GM19397 (cell line): ENCODE data around the gene IGSF9.

Experiments
- ATAC-seq: cut with Tn5 transposase; IDR thresholded peaks from one replicate; pipeline ENCODE4 v1.9.1; 2021; ENCODE audit warnings: mild to moderate bottlenecking, moderate library complexity; ENCODE audit not compliant: unreplicated experiment

Gene IGSF9, protein sequence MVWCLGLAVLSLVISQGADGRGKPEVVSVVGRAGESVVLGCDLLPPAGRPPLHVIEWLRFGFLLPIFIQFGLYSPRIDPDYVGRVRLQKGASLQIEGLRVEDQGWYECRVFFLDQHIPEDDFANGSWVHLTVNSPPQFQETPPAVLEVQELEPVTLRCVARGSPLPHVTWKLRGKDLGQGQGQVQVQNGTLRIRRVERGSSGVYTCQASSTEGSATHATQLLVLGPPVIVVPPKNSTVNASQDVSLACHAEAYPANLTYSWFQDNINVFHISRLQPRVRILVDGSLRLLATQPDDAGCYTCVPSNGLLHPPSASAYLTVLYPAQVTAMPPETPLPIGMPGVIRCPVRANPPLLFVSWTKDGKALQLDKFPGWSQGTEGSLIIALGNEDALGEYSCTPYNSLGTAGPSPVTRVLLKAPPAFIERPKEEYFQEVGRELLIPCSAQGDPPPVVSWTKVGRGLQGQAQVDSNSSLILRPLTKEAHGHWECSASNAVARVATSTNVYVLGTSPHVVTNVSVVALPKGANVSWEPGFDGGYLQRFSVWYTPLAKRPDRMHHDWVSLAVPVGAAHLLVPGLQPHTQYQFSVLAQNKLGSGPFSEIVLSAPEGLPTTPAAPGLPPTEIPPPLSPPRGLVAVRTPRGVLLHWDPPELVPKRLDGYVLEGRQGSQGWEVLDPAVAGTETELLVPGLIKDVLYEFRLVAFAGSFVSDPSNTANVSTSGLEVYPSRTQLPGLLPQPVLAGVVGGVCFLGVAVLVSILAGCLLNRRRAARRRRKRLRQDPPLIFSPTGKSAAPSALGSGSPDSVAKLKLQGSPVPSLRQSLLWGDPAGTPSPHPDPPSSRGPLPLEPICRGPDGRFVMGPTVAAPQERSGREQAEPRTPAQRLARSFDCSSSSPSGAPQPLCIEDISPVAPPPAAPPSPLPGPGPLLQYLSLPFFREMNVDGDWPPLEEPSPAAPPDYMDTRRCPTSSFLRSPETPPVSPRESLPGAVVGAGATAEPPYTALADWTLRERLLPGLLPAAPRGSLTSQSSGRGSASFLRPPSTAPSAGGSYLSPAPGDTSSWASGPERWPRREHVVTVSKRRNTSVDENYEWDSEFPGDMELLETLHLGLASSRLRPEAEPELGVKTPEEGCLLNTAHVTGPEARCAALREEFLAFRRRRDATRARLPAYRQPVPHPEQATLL

GRCh38 chr1:159945483-159946241 lies at the start of gene IGSF9:
IGSF9 (minus strand) TSS chr1:159945613; CDS start chr1:159943454, 2,159 bp downstream.
- peak; percentile 51 for ATAC-seq

DNA sequence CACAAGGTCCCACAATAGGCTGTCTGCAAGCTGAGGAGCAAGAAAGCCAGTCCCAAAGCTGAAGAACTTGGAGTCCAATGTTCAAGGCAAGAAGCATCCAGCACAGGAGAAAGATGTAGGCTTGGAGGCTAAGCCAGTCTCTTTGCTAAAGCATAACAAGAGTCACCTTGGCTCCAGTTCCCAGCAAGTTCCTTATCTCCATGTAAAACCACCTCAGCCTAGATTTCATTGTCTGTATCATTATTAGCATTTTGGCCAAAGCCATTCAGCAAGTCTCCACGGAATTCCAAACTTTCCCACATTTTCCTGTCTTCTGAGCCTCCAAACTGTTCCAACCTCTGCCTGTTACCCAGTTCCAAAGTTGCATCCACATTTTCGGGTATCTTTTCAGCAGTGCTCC lies 49.5 kb upstream of the IGSF9 start:
- ATAC-seq, result no peak

- ATAC-seq, result no peak
Measured at GRCh38 chr1:159993911-159994310, 48.5 kb upstream of the IGSF9 start.

DNA sequence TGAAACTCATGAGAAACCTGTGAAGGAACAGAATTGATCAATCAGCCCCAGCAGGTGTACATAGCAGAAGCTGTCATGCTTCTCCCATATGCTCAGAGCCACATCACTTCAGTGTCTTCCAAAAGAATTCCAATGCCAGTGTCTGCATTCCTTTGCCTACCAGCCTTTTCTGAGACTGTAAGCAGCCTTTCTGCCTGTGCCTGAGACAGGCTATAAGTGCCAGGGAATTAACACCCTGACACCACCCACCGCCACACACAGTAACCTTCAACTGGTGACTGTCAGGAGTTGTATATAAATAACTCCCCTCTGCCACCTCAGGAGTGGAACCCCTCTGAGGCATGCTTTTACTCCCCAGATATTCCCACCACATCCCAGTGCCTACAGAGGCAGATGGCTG lies 46.7 kb upstream of the IGSF9 start:
- ATAC-seq, result no peak

- ATAC-seq, result no peak
Measured at GRCh38 chr1:159991513-159991912, 46.1 kb upstream of the IGSF9 start.

DNA sequence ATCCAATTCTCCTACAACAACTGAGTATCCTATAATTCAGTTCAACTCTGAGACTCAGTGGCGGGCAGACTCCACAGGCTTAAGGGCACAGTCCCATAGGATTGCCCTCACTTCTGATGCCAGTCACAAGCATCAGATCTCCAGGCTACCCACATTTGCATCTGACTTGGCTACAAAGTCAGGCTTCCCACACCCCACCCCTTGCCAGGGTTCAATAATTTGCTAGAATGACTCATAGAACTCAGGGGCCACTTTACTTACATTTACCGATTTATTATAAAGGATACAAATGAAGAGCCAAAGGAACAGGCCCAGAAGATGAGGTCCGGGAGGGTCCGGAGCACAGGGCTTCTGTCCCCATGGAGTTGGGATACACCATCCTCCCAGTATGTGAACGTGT lies 44.6 kb upstream of the IGSF9 start:
- ATAC-seq, result no peak

DNA sequence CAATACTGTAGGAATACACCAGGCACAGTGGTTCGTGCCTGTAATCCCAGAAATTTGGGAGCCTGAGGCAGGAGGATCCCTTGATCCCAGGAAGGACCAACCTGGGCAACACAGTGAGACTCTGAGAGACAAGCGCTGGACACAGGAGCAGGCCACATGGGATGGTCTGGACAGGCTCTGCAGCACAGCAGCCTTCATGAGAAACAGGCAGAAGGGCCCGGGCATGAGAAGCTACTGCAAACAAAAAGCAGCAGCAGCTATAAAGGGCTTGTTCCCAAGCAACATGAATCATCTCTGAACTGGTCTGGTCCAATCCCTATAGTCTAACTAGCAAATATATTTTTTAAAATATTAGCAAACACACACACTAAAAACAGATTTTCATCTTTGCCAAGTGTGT lies 44.2 kb upstream of the IGSF9 start:
- no peak for ATAC-seq

- no peak for ATAC-seq
Measured at GRCh38 chr1:159988006-159988405, 42.6 kb upstream of the IGSF9 start.

DNA sequence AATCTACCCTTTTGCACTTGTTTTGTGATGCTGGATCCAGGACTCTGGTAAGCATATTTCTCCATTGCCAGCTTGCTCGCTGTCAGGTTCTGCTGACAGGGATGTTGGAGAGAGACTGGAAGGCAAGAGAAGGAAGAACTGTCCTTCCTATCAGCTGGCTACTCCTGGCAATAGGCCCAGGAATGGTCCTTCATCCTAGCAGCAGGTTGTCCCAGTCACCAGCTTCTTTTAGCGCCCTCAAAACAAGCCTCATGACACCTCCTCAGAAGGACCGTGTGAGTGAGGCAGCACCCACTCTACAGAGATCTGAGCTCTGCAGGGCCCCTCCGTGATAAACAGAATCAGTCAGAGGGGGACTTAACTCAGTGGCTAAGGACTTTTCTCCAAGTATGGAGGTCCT lies 41.8 kb upstream of the IGSF9 start:
- ATAC-seq, result no peak

DNA sequence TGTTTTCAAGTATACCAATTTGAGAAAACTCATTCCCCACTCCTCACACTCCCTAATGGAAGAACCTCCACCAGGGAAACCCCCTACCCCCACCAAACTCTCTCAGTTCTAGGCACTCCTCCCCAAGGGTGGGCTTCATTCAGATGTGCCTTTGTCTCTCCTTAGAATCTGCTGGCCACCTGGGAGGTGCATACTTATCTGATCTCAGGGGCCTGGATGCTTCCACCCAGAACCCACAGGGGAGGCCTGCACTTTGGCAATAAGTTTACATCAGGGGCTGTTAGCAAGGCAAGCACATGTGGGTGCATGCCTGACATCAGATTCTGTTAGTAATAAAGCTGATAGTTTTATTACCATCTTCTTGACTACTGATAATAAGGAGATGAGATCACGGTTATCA lies 41.1 kb upstream of the IGSF9 start:
- ATAC-seq, result no peak

- ATAC-seq, result no peak
Measured at GRCh38 chr1:159986093-159986492, 40.7 kb upstream of the IGSF9 start.

DNA sequence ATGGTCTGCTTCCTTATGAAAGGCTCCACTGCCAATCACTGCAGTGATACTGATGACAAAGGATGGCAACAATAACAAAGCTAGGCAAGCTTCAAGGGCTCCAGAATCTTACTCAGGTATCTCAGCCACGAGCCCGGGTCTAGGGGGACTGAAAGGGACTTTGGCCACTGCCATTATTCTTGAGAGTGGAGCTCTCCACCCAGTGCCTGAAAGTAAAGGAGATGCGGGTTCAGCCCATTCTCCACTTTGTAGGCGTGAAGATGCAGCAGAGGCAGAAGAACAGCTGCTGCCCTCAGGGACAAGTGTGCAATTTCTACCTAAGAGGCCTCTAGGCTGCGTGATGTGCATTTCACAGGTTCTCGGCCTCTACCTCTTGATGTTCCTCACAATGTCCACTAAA lies 40.1 kb upstream of the IGSF9 start:
- ATAC-seq, result no peak

GRCh38 chr1:159983681-159984080 lies 38.3 kb upstream of the IGSF9 start:
- no peak for ATAC-seq

GRCh38 chr1:159982280-159982679 lies 36.9 kb upstream of the IGSF9 start:
- no peak for ATAC-seq

- ATAC-seq, result no peak
Measured at GRCh38 chr1:159981351-159982055, 36.1 kb upstream of the IGSF9 start.

- no peak for ATAC-seq
Measured at GRCh38 chr1:159980786-159981185, 35.4 kb upstream of the IGSF9 start.

DNA sequence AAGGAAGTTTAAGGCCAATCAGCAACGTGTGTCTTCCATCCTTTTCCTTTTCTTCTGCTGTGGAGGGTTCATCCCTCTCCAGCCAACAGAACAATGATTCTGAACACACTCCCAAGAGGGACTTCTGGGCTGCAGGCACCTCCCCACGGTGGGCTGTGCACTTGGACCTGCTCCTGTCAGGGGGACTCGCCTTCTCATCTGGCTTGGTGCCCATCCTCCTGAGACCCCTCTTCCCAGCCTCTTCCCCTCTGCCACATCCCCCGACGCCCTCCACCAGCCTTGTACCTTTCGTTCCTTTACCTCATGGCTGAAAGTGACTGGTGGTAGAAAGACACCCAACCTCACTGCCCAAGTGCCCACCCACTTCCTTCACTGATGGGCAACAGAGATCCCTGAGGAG lies 34.7 kb upstream of the IGSF9 start:
- ATAC-seq, result no peak

DNA sequence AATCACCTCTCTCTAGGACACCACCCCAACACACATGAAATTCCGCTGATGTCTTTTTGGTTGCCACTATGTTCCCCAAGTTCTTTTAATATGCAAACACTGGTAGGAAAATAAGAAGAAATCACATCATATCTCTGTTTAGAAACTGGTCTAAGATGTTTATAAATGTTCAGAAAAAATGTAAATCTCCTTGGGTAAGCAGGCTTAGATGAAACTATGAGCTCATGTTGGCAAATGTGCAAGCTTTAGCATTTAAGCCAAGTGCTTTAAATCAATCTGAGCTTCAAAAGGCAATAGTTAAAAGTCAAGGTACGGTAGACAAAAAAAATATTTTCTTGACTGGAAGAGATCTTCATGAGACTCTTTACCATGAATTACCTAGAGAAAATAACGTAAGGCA lies 33.8 kb upstream of the IGSF9 start:
- no peak for ATAC-seq

GRCh38 chr1:159978107-159978398 lies 32.6 kb upstream of the IGSF9 start:
- no peak for ATAC-seq

GRCh38 chr1:159977364-159978106 lies 32.1 kb upstream of the IGSF9 start:
- ATAC-seq, result no peak
